ENCODE data around the gene PDIK1L. TPM values are rescaled to one million over a fixed set of nuclear protein-coding genes. Genes with fewer than 3 reads are reported as not detected.

Gene PDIK1L
- total and polyA plus RNA-seq, 9 of the 15 experiments (the other 6 are each of a cell fraction or from before 2014, with no cell fraction given), result 12.8 to 30.2 (median 21.5) TPM

DNA sequence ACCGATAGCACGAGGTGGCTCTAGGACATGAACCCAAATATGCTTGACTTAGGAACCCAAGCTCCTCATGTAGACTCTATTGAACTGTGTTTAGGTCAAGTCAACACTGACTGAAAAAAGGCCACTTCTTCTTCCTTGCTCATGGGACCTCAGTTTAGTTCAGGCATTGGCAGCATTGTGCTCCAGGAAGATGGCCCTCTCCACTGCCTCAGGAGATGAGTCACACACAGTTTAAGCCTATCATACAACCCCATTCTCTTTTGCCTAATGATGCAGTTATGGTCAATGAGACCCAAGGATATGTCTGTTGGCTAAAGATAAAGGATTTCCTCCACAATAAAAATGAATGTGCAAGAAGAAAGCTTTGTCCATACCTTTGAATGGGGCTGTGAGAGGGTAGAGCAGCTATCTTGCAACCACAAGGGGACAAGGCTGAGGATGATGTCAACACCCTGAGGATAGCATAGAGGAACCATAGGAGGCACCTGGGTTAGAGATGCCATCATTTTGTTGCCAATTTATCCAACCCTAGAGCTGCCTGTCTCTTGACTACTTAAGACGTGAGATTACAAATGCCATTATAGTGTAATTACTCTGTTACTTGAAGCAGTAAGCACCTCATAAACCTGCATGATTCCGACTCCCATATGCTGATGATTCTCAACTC lies 41.2 kb upstream of the PDIK1L start (continued):
- TF ChIP-seq JUNB (CRISPR knock-in tag; conservative IDR thresholded peaks at IDR 0.05) (peak; percentile 46; the same call in 1 of the 2 replicates), NR4A1 (CRISPR knock-in tag; IDR thresholded peaks at IDR 0.05) (no peak), NR4A1 (tag; IDR thresholded peaks at IDR 0.05) (peak; percentile 33; the same call in 1 of the 2 replicates), TEAD4 (IDR thresholded peaks at IDR 0.05; ENCODE audit: low read length) (peak; percentile 99), TEAD4 (CRISPR knock-in tag; IDR thresholded peaks at IDR 0.05; ENCODE audit: borderline replicate concordance) (no peak), ZNF57 (CRISPR knock-in tag; IDR thresholded peaks at IDR 0.05) (no peak), PPARD (CRISPR knock-in tag; IDR thresholded peaks at IDR 0.05) (no peak), ZNF79 (CRISPR knock-in tag; IDR thresholded peaks at IDR 0.05; ENCODE audit: low read depth) (no peak), ETS2 (tag; IDR thresholded peaks at IDR 0.05; ENCODE audit: borderline replicate concordance, poor library complexity, severe bottlenecking) (no peak), CCNT2 (IDR thresholded peaks at IDR 0.05; ENCODE audit: borderline replicate concordance, extremely low read depth, insufficient read length, low read depth, low read length) (peak; percentile 98), SOX6 (IDR thresholded peaks at IDR 0.05) (peak; percentile 99), SAP30 (IDR thresholded peaks at IDR 0.05; ENCODE audit: borderline replicate concordance, insufficient read depth, low read depth, low read length, poor library complexity, severe bottlenecking) (no peak), PHF21A (IDR thresholded peaks at IDR 0.05; ENCODE audit: borderline replicate concordance, low read depth) (peak; percentile 90; the same call in 1 of the 2 replicates), NONO (IDR thresholded peaks at IDR 0.05; ENCODE audit: low read depth in 2 of 2, low read length in 1 of 2) (peak in 1 of 2 experiments; percentile 80; a peak in 2 of 4 replicates), FOXJ2 (tag; IDR thresholded peaks at IDR 0.05) (no peak), SP2 (IDR thresholded peaks at IDR 0.05; ENCODE audit: extremely low read depth, low read depth, low read length, poor library complexity, severe bottlenecking) (no peak), PCBP2 (IDR thresholded peaks at IDR 0.05; ENCODE audit: low read depth, low read length, poor library complexity, severe bottlenecking) (no peak), ZBTB8A (IDR thresholded peaks at IDR 0.05; ENCODE audit: partially characterized antibody) (no peak)
- TF ChIP-seq, protein P1, sequence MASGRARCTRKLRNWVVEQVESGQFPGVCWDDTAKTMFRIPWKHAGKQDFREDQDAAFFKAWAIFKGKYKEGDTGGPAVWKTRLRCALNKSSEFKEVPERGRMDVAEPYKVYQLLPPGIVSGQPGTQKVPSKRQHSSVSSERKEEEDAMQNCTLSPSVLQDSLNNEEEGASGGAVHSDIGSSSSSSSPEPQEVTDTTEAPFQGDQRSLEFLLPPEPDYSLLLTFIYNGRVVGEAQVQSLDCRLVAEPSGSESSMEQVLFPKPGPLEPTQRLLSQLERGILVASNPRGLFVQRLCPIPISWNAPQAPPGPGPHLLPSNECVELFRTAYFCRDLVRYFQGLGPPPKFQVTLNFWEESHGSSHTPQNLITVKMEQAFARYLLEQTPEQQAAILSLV (tag; IDR thresholded peaks at IDR 0.05), result no peak
- TF ChIP-seq, protein P2, sequence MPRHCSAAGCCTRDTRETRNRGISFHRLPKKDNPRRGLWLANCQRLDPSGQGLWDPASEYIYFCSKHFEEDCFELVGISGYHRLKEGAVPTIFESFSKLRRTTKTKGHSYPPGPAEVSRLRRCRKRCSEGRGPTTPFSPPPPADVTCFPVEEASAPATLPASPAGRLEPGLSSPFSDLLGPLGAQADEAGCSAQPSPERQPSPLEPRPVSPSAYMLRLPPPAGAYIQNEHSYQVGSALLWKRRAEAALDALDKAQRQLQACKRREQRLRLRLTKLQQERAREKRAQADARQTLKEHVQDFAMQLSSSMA (CRISPR knock-in tag; IDR thresholded peaks at IDR 0.05), result no peak
- TF ChIP-seq, protein P3, sequence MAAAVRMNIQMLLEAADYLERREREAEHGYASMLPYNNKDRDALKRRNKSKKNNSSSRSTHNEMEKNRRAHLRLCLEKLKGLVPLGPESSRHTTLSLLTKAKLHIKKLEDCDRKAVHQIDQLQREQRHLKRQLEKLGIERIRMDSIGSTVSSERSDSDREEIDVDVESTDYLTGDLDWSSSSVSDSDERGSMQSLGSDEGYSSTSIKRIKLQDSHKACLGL (CRISPR knock-in tag; IDR thresholded peaks at IDR 0.05; ENCODE audit: borderline replicate concordance, poor library complexity, severe bottlenecking), result no peak
- TF ChIP-seq, protein P4, sequence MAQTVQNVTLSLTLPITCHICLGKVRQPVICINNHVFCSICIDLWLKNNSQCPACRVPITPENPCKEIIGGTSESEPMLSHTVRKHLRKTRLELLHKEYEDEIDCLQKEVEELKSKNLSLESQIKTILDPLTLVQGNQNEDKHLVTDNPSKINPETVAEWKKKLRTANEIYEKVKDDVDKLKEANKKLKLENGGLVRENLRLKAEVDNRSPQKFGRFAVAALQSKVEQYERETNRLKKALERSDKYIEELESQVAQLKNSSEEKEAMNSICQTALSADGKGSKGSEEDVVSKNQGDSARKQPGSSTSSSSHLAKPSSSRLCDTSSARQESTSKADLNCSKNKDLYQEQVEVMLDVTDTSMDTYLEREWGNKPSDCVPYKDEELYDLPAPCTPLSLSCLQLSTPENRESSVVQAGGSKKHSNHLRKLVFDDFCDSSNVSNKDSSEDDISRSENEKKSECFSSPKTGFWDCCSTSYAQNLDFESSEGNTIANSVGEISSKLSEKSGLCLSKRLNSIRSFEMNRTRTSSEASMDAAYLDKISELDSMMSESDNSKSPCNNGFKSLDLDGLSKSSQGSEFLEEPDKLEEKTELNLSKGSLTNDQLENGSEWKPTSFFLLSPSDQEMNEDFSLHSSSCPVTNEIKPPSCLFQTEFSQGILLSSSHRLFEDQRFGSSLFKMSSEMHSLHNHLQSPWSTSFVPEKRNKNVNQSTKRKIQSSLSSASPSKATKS (CRISPR knock-in tag; IDR thresholded peaks at IDR 0.05), result no peak
